H9 (cell line): Measurements from ENCODE around the gene CMSS1. TPM values are rescaled to one million over a fixed set of nuclear protein-coding genes. Genes with fewer than 3 reads are reported as not detected.

ENCODE experiments used
- DNase-seq: peaks from one replicate; pipeline ENCODE4 v3.0.0-alpha.2; 2017
- H2AFZ ChIP-seq: one replicate; pipeline ENCODE4 v1.6.1; 2013; ENCODE audit warnings: mild to moderate bottlenecking, low read length, control low read depth, moderate library complexity
- H2AK5ac ChIP-seq: 2 replicates; pipeline ENCODE4 v1.6.1; 2013; ENCODE audit warnings: low read length, control low read depth, mixed read lengths; ENCODE audit not compliant: insufficient read length
- H2BK120ac ChIP-seq: one replicate; pipeline ENCODE4 v1.6.1; 2013; ENCODE audit warnings: low read depth, mild to moderate bottlenecking, low read length, control low read depth, inconsistent platforms; ENCODE audit not compliant: poor library complexity, severe bottlenecking
- H2BK12ac ChIP-seq: 2 replicates; pipeline ENCODE4 v1.6.1; 2013; ENCODE audit warnings: low read length, control low read depth, mixed read lengths, low read depth; ENCODE audit not compliant: insufficient read length
- H2BK15ac ChIP-seq: 2 replicates; pipeline ENCODE4 v1.6.1; 2013; ENCODE audit warnings: low read depth, low read length, control low read depth
- H2BK20ac ChIP-seq: one replicate; pipeline ENCODE4 v1.6.1; 2013; ENCODE audit warnings: low read depth, mild to moderate bottlenecking, low read length, control low read depth, inconsistent platforms; ENCODE audit not compliant: poor library complexity, severe bottlenecking
- H2BK5ac ChIP-seq: 2 replicates; pipeline ENCODE4 v1.6.1; 2013; ENCODE audit warnings: low read length, control low read depth, mixed read lengths; ENCODE audit not compliant: insufficient read length
- H3K14ac ChIP-seq: 2 replicates; pipeline ENCODE4 v1.6.1; 2013; ENCODE audit warnings: low read length, control low read depth; ENCODE audit not compliant: insufficient read depth
- H3K18ac ChIP-seq: 2 replicates; pipeline ENCODE4 v1.6.1; 2013; ENCODE audit warnings: low read depth, mild to moderate bottlenecking, mixed read lengths, low read length, control low read depth; ENCODE audit not compliant: insufficient read length
- H3K23ac ChIP-seq: 2 replicates; pipeline ENCODE4 v1.6.1; 2013; ENCODE audit warnings: low read length, control low read depth, mixed read lengths, low read depth; ENCODE audit not compliant: insufficient read length
- H3K23me2 ChIP-seq: 2 replicates; pipeline ENCODE4 v1.6.1; 2013; ENCODE audit warnings: low read depth, mild to moderate bottlenecking, mixed read lengths, low read length, control low read depth; ENCODE audit not compliant: insufficient read length, poor library complexity, severe bottlenecking
- H3K27ac ChIP-seq: 2 replicates; pipeline ENCODE4 v1.5.1; 2013; ENCODE audit warnings: low read length, control low read depth, mixed read lengths, low read depth; ENCODE audit not compliant: insufficient read length
- H3K27me3 ChIP-seq: 2 replicates; pipeline ENCODE4 v1.6.1; 2013; ENCODE audit warnings: low read length, control low read depth, inconsistent platforms; ENCODE audit not compliant: insufficient read depth
- H3K4ac ChIP-seq: 2 replicates; pipeline ENCODE4 v1.6.1; 2013; ENCODE audit warnings: low read depth, mild to moderate bottlenecking, control low read depth, inconsistent platforms, low read length, moderate library complexity
- H3K4me1 ChIP-seq: 2 replicates; pipeline ENCODE4 v1.6.1; 2013; ENCODE audit warnings: low read length, control low read depth, inconsistent platforms; ENCODE audit not compliant: insufficient read depth
- H3K4me2 ChIP-seq: 2 replicates; pipeline ENCODE4 v1.6.1; 2013; ENCODE audit warnings: low read length, control low read depth, mixed read lengths; ENCODE audit not compliant: insufficient read length, insufficient read depth
- H3K56ac ChIP-seq: 2 replicates; pipeline ENCODE4 v1.6.1; 2013; ENCODE audit warnings: low read depth, mild to moderate bottlenecking, mixed read lengths, low read length, control low read depth; ENCODE audit not compliant: insufficient read length
- H3K79me1 ChIP-seq: 2 replicates; pipeline ENCODE4 v1.6.1; 2013; ENCODE audit warnings: low read depth, mild to moderate bottlenecking, moderate library complexity, low read length, control low read depth, inconsistent platforms; ENCODE audit not compliant: insufficient read depth, poor library complexity, severe bottlenecking
- H3K79me2 ChIP-seq: 2 replicates; pipeline ENCODE4 v1.6.1; 2013; ENCODE audit warnings: low read length, control low read depth, inconsistent platforms; ENCODE audit not compliant: insufficient read depth
- H3K9ac ChIP-seq: 2 replicates; pipeline ENCODE4 v1.6.1; 2013; ENCODE audit warnings: low read length, control low read depth, mixed read lengths; ENCODE audit not compliant: insufficient read length; ENCODE audit errors: extremely low read depth
- H3K9me3 ChIP-seq: one replicate; pipeline ENCODE4 v1.6.1; 2013; ENCODE audit warnings: low read depth, low read length, inconsistent platforms; ENCODE audit not compliant: control insufficient read depth
- H3T11ph ChIP-seq: one replicate; pipeline ENCODE4 v1.6.1; 2013; ENCODE audit warnings: mild to moderate bottlenecking, low read length, control low read depth, inconsistent platforms
- H4K20me1 ChIP-seq: one replicate; pipeline ENCODE4 v1.6.1; 2013; ENCODE audit not compliant: control insufficient read depth, insufficient read length, insufficient read depth
- H4K5ac ChIP-seq: 2 replicates; pipeline ENCODE4 v1.6.1; 2013; ENCODE audit warnings: low read depth, mild to moderate bottlenecking, mixed read lengths, low read length, control low read depth; ENCODE audit not compliant: insufficient read length
- H4K8ac ChIP-seq: replicated peaks from 2 replicates; pipeline ENCODE4 v1.6.1; 2013; ENCODE audit warnings: low read length, control low read depth, mixed read lengths, low read depth; ENCODE audit not compliant: insufficient read length
- H4K91ac ChIP-seq: 2 replicates; pipeline ENCODE4 v1.6.1; 2013; ENCODE audit warnings: low read depth, mild to moderate bottlenecking, moderate library complexity, mixed read lengths, low read length, control low read depth; ENCODE audit not compliant: insufficient read length
- H3K27ac Mint-ChIP-seq, 3 experiments: 2 replicates in 2 of 3; 3 replicates in 1 of 3; pipeline ENCODE4 v1.8.0; 2020 to 2021; ENCODE audit warnings: mixed read lengths in 3 of 3, mild to moderate bottlenecking in 1 of 3, moderate library complexity in 1 of 3
- H3K27me3 Mint-ChIP-seq: 2 replicates; pipeline ENCODE4 v1.8.0; 2021; ENCODE audit warnings: low read depth, mild to moderate bottlenecking, moderate library complexity, mixed read lengths
- H3K36me3 Mint-ChIP-seq, 3 experiments: 2 replicates in 2 of 3; 3 replicates in 1 of 3; pipeline ENCODE4 v1.8.0; 2020 to 2021; ENCODE audit warnings: low read depth in 3 of 3, mixed read lengths in 3 of 3; ENCODE audit not compliant: insufficient read depth in 1 of 3
- H3K4me1 Mint-ChIP-seq, 2 experiments: 2 replicates each; pipeline ENCODE4 v1.8.0; 2020; ENCODE audit warnings: mixed read lengths in 2 of 2
- H3K4me3 Mint-ChIP-seq, 2 experiments: 2 replicates in 1 of 2; 3 replicates in 1 of 2; pipeline ENCODE4 v1.8.0; 2020 to 2021; ENCODE audit warnings: mild to moderate bottlenecking in 2 of 2, mixed read lengths in 2 of 2, moderate library complexity in 1 of 2
- H3K9me3 Mint-ChIP-seq, 2 experiments: 2 replicates in 1 of 2; 3 replicates in 1 of 2; pipeline ENCODE4 v1.8.0; 2020; ENCODE audit warnings: mild to moderate bottlenecking in 2 of 2, mixed read lengths in 2 of 2, moderate library complexity in 1 of 2
- total RNA-seq: library from RNA; stranded (reverse); gene quantifications from 2 replicates; pipeline ENCODE4 v1.2.1, GENCODE V29; 2021
- TF ChIP-seq, protein P1 (sequence below): fragments of 200-600 bp; sonication (generic); conservative IDR thresholded peaks from 3 replicates; pipeline ENCODE4 v1.8.0; 2021; ENCODE audit warnings: antibody characterized with exemption, mild to moderate bottlenecking

CMSS1 gene
- total RNA-seq, 1 experiment from 2014 or later = 61.8 TPM

GRCh38 chr3:99919694-99920093 lies 102.0 kb downstream of the CMSS1 start:
- no peak for DNase-seq
- no peak overlapping the region for H2BK15ac ChIP-seq
- no peaks in the 10 kb centered on the region for H3K79me2 ChIP-seq
- H3K79me1 ChIP-seq = no peaks in the 10 kb centered on the region
- no peak overlapping the region for H2BK12ac ChIP-seq
- no peak overlapping the region for H3K18ac ChIP-seq
- no peak overlapping the region for H3K4me2 ChIP-seq
- H3K4me1 Mint-ChIP-seq = peaks cover 23 to 32% of the 10 kb centered on the region in 2 experiments
- H4K20me1 ChIP-seq = no peaks in the 10 kb centered on the region
- no peak overlapping the region for H3K56ac ChIP-seq
- H3K9me3 Mint-ChIP-seq = no peaks in the 10 kb centered on the region
- H3K23ac ChIP-seq = no peak overlapping the region
- no peak overlapping the region for H2AK5ac ChIP-seq
- TF ChIP-seq, protein P1, sequence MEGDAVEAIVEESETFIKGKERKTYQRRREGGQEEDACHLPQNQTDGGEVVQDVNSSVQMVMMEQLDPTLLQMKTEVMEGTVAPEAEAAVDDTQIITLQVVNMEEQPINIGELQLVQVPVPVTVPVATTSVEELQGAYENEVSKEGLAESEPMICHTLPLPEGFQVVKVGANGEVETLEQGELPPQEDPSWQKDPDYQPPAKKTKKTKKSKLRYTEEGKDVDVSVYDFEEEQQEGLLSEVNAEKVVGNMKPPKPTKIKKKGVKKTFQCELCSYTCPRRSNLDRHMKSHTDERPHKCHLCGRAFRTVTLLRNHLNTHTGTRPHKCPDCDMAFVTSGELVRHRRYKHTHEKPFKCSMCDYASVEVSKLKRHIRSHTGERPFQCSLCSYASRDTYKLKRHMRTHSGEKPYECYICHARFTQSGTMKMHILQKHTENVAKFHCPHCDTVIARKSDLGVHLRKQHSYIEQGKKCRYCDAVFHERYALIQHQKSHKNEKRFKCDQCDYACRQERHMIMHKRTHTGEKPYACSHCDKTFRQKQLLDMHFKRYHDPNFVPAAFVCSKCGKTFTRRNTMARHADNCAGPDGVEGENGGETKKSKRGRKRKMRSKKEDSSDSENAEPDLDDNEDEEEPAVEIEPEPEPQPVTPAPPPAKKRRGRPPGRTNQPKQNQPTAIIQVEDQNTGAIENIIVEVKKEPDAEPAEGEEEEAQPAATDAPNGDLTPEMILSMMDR = no peak
- peak overlapping the region in 2 of 3 experiments; percentile 35 to 41; a peak in 2 of 7 replicates for H3K27ac Mint-ChIP-seq
- H3K27ac ChIP-seq = no peak overlapping the region
- no peak overlapping the region for H2BK120ac ChIP-seq
- H3K27me3 ChIP-seq = no peaks in the 10 kb centered on the region
- H3K36me3 Mint-ChIP-seq = peaks cover 0 to 2% (median 0%) of the 10 kb centered on the region in 3 experiments; a peak in 3 of 7 replicates
- H3K9ac ChIP-seq = no peak overlapping the region
- H3T11ph ChIP-seq = no peak overlapping the region
- no peak overlapping the region for H3K4me3 Mint-ChIP-seq
- no peaks in the 10 kb centered on the region for H3K27me3 Mint-ChIP-seq
- no peak overlapping the region for H2BK5ac ChIP-seq
- H2BK20ac ChIP-seq = no peak overlapping the region
- no peak overlapping the region for H4K5ac ChIP-seq
- H3K9me3 ChIP-seq = no peaks in the 10 kb centered on the region
- H3K4ac ChIP-seq = no peak overlapping the region
- no peak overlapping the region for H4K91ac ChIP-seq
- no peak overlapping the region for H4K8ac ChIP-seq
- peaks cover 8% of the 10 kb centered on the region; the same call in 1 of the 2 replicates for H3K4me1 ChIP-seq
- H2AFZ ChIP-seq = no peak overlapping the region
- no peak overlapping the region for H3K14ac ChIP-seq
- no peaks in the 10 kb centered on the region for H3K23me2 ChIP-seq
